Fibroblast of the aortic adventitia (primary cell): ENCODE measurements around the gene KANK4. TPM values are rescaled to one million over a fixed set of nuclear protein-coding genes. Genes with fewer than 3 reads are reported as not detected.

Experiments used
- DNase-seq: peaks from one replicate; pipeline ENCODE4 v3.0.0-alpha.2; 2010; ENCODE audit warnings: low read depth
- H3K4me3 ChIP-seq: 2 replicates; pipeline ENCODE4 v1.5.1; 2011; ENCODE audit warnings: low read depth, mild to moderate bottlenecking, control low read depth, low read length, moderate library complexity
- CTCF ChIP-seq: IDR thresholded peaks from 2 replicates; pipeline ENCODE4 v1.5.1; 2011; ENCODE audit warnings: mild to moderate bottlenecking, low read length, control low read depth, inconsistent platforms; ENCODE audit not compliant: insufficient read depth
- total RNA-seq: library from RNA; depleted of rRNA; stranded (reverse); fragments of >200 nt; gene quantifications from 2 replicates; pipeline ENCODE4 v1.2.3, GENCODE V29; 2012; ENCODE audit warnings: low replicate concordance

KANK4 gene
- total RNA-seq, 1 donor = 0.09 TPM

GRCh38 chr1:62308606-62309005 is 10.6 kb downstream of the KANK4 start:
- no peak for TF ChIP-seq CTCF
- H3K4me3 ChIP-seq = no peak overlapping the region

DNA sequence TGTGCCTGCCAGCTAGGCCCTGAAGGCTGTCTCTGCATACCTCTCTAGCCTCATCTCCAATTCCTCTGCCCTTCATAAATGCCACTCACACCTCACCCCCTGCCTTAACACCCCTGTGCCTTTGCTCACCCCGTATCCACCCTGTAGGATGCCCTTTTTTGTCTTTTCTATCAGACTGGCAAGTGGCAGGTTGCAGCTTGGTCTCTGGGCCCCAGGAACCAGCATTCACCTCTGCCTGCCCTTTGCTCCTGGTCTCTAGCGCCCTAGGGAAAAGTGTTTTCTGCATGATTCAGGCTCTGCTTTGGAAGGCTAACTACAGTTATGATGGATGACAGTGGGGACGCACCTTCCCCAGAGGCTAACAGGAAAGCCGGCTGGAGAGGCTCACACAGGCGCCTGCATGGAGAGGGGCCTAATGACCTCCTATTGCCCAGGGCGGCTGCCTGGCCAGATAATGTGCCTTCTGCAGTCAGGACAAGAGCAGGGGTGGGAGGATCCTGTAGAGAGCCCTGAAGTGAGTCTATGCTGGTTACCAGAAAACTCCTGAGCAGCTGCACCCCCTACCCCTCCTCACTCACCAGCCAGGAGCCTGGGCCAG is 11.2 kb downstream of the KANK4 start:
- H3K4me3 ChIP-seq = no peak overlapping the region
- no peak for DNase-seq
- no peak for TF ChIP-seq CTCF

More at GRCh38 chr1:62308606-62309005, 10.6 kb downstream of the KANK4 start:
- DNase-seq = no peak

- TF ChIP-seq CTCF = no peak
- H3K4me3 ChIP-seq = no peak overlapping the region
- no peak for DNase-seq
Observed at GRCh38 chr1:62307446-62307845, 11.8 kb downstream of the KANK4 start.

DNA sequence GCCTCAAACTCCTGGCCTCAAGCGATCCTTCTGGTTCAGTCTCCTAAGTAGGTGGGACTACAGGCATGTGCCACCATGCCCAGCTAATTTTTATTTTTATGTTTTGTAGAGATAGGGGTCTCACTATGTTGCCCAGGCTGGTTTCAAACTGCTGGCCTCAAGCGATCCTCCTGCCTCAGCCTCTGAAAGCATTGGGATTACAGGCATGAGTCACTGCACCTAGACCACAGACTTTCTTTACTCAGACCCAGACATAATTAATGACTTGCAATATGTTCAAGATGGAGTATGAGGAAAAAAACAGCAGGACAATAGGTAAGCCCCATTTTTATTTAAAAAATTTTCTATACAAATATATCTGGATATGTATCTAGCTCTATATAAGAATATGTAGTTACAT is 13.2 kb downstream of the KANK4 start:
- H3K4me3 ChIP-seq = no peak overlapping the region
- TF ChIP-seq CTCF = no peak
- DNase-seq = no peak

GRCh38 chr1:62304975-62305374 is 14.3 kb downstream of the KANK4 start:
- TF ChIP-seq CTCF = no peak
- no peak overlapping the region for H3K4me3 ChIP-seq
- DNase-seq = no peak

DNA sequence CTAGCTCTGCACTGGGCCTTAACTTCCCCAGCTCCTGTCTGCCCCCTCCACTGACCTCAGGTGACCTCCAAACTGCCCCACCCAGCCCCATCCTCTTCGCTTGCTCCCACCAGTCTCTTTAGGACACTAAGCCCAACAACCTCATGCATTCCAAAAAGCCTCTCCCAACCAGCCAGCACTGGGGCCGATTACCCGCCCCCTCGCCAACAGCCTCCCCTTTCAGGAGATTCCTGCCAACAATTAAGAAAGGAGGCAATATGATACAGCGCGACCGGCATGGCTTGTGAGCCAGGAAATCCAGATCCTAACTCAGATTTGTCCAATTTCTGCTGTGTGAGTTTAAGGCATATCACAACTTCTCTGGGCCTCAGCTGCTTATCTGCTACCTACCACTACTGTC is 14.7 kb downstream of the KANK4 start:
- TF ChIP-seq CTCF = no peak
- H3K4me3 ChIP-seq = no peak overlapping the region
- no peak for DNase-seq
